ENCODE measurements around the gene GH1.
"Not testable (repeated sequence)": the region's sequence is repeated elsewhere in the genome, so short reads cannot be mapped to it uniquely, and the experiment has no call there.

The GH1 gene

DNA sequence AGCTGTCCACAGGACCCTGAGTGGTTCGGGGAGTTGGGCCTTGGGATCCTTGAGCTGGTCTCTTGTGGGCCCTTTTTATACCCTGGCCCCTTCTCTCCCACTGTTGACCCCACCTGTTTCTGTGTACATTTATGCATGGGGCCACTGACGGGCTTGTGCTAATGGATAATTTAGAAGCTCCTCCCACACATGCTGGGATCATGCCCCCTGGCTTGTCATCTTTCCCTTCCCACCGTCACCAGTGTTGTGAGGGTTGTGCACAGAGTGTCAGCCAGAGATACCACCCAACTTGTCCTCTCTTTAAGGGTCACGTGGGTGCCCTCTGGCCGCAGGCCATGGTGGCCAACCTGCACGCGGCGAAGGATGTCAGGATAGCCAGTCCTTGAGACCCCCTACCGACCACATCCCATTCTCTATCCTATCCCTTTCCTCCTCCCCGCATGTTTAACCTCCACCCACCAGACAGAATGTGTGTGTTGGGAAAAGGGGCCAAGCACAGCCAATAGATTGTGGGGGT is at the start of gene GH1:
GH1 (minus strand) TSS at position 51 of the 517 bp plus-strand sequence. CDS start 63 bp downstream, outside the sequence.
- DNase-seq (ENCODE audit: low read depth in 2 of 2, low spot score in 1 of 2): not testable (repeated sequence)

DNA sequence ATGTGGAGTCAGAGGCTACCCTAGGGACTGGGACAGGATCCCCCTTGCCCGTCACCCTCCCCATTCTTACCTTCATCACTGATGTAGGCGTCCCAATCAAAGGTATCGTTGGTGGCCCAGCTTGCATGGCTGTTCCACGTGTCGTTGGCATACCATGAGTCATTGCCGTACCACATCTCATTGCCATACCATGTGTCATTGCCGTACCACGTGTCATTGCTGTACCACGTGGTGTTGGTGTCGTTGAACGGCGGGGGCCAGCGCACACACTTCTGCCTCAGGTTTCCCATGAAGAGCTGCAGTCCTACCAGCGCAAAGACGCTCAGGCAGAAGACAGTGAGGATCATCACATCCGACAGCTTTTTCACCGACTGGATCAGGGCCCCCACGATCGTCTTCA is 49.3 kb upstream of the GH1 start:
- no peak for DNase-seq (ENCODE audit: low read depth in 2 of 2, low spot score in 1 of 2)

DNA sequence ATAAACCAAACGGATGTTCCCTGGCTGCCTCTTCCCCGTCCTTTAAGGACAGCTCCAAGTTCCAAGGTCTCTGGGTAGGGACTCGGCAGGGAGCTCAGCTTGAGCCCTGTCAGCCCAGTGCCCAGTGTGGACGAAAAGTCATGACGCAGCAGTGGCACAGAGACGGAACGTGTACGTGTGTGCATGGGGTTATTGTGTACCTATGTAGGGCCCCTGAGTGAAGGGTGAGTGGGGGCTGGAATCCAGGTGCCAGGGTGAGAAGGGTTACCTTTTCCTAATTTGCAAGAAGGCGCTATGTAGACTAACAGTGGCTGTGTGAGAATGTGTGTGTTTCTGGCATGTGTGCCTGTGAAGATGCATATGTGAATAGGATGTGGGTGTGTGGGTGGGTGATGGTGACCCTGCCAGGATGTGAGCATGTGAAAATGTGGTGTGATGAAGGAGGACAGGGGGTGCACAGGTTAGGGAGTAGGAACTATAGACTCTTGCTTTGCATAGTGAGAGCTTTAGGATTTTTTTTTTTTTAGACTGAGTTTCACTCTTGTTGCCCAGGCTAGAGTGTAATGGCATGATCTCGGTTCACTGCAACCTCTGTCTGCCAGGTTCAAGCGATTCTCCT is 48.1 kb upstream of the GH1 start:
- no peak for DNase-seq (ENCODE audit: low read depth in 2 of 2, low spot score in 1 of 2)

DNA sequence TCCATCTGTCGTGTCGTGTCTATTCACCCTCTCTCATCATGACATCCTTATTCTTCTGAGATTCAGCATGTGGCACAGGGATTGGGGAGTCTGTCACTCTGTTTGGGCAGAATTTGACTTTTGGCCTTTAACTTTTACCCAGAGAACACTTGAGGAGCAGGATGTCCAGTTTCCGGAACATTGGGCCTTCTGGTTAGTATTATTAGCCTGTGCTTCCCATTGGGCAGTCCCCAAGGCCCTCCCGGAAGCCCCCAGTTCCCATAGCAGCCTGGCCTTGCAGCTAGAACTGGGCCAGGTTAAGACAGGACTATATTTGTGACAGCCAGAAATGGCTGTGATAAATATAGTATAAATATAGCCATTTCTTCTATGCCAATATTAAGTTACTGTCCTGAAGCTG is 44.5 kb upstream of the GH1 start:
- DNase-seq (ENCODE audit: low read depth in 2 of 2, low spot score in 1 of 2): no peak

DNA sequence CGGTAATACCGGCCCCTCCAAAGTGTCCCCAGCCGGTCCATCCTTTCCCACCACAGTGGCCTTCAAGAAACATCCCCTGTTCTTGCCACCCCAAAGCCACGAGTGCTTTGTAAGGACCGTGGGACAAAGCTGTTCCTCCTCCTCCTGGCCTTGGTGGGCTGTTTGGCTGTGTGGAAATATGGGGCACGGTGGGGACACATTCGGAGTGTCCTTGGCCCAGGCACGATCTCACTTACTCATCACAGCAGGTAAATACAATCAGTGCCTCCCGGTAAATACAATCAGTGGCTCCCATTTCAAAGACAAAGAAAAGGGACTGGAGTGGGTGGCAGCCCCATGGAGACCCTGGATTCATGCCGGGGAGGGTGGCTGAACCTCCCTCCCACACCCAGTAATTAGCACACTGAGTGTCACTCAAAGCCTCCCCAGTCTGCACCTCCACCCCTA is 43.7 kb upstream of the GH1 start:
- DNase-seq (ENCODE audit: low read depth in 2 of 2, low spot score in 1 of 2): no peak

DNA sequence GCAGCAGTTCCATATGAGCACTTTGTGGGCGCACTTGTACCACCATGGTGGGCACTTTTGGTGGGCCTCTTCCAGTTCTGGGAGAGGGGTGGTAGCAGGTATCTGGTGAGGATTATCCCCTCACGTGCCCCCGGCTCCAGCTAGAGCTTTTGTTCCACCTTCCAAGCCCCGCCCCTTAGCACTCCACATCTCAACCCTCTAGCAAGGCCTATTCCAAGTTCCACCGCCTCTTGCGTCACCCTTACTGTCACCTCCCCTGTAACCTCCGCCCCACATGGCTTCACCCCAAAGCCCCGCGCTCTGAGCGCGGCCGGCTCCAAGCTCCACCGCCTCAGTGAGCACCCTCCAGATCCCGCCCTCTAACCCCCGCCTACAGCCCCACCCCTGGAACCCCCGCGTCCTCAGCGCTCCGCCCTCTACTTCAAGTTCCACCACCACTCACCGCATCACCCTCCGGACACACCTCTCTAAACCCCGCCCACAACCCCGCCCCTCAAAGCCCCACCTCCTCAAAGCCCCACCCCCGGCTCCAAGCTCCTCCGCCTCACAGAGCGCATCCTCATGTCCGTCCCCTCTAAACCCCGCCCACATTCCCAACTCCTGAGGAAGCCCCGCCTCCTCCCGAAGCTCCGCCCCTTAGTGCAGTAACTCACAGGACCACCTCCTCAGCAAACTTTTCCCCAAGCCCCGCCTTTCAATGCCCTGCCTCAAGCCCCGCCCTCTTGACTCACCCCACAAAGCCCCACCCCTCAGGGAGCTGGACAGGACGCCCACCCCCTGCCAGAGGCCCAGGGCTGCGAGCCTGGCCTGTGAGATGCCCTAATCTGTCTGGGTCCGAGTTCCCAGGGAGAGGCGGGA is 42.9 kb upstream of the GH1 start:
- no peak for DNase-seq (ENCODE audit: low read depth in 2 of 2, low spot score in 1 of 2)

DNA sequence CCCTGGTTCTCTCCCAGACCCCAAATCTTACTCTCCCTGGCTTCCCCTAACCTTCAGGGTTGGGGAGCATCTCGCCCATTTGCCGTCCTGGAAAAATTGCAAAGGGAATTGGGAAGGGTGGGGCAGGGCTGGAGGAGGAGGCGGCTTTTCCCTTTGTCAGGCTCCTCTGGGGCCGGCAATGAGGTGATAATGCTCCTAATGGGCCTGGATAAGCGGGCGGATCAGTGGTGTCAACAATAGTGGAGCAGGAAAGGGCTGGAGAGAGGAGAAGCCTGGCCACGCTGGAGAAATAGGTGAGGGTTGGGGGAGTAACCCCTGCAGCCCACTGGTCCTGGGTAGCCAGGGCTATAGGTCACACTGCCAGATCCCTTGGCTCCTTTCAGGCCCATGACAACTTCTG is 41.8 kb upstream of the GH1 start:
- DNase-seq (ENCODE audit: low read depth in 2 of 2, low spot score in 1 of 2): no peak

DNA sequence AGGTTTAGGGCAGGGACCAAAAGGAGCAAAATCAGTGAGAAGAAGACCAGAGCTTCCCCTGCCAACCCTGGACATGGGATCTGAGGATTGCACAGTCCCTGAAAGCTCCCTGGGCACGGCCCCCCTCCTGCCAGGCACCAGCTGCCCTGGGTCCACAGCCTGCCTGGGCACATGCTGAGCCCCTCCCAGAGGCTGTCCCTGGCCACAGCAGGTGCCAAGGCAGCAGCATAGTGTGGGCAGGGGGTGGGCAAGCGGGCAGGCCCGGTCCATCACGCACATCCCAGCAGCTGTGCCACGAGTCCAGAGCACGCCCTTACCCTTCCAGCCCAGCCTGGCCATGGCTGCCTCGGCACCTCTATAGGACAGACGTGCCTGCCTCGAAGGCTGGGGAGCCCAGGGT is 41.4 kb upstream of the GH1 start:
- DNase-seq (ENCODE audit: low read depth in 2 of 2, low spot score in 1 of 2): no peak

DNA sequence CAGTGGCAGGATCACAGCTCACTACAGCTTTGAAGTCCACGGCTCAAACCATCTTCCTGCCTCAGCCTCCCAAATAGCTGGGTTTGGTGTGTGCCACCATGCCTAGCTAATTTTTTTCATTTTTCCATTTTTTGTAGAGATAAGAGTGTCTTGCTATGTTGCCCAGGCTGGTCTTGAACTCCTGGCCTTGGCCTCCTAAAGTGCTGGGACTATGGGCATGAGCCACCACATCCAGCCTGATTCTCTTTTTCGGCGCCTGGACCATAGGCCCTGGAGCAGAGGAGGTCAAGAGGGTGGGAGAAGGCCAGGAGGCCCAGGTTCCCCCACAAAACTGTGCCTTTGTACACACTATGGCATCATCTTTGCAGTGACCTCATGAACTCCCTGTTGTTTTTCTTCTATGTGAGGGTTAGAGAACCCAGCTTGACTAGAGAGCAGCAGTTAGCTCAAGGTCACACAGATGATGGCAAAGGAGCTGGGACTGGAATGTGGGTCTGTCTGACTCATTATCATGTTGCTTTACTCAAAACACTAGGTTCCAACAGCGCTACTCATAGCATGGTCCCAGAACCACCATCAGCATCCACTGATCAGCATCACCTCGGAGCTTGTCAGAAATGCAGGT is 37.8 kb upstream of the GH1 start:
- no peak for DNase-seq (ENCODE audit: low read depth in 2 of 2, low spot score in 1 of 2)

DNA sequence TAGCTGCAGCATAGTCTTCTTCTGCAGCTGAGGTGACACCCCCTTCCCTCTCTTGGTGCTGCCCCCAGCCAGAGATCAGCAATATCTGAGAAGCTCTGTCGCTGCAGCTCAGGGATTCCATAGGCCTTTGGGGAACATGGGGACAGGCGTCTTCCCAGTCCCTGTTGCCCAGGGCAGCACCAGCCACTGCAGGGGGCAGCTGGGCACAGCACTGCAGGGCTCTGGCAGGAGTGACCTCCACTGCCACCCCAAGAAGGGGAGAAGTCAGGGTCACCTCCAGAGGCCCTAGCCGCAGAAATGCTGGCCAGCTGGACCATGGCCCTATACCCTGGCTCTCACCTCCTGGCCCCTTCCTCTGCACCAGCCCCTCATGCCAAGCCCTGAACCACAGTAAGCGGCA is 37.2 kb upstream of the GH1 start:
- DNase-seq (ENCODE audit: low read depth in 2 of 2, low spot score in 1 of 2): no peak

DNA sequence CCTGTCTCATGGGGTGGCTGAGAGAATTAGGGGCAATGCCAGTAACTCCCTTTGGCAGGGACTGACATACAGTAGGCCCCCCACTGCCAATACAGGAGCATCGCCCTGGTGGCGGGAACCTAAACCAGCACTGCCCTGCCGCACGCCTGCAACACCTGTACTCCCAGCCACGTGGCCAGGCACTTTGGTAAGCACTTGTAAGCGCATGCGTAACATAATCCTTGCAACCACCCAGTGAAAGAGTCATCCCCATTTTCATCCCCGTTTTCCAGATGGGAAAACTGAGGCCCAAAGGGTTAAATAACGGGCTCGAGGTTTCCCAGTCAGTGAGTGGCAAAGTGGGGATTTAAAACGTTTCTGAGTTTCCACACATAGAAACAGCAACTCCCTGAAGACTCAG is 36.6 kb upstream of the GH1 start:
- DNase-seq (ENCODE audit: low read depth in 2 of 2, low spot score in 1 of 2): no peak

DNA sequence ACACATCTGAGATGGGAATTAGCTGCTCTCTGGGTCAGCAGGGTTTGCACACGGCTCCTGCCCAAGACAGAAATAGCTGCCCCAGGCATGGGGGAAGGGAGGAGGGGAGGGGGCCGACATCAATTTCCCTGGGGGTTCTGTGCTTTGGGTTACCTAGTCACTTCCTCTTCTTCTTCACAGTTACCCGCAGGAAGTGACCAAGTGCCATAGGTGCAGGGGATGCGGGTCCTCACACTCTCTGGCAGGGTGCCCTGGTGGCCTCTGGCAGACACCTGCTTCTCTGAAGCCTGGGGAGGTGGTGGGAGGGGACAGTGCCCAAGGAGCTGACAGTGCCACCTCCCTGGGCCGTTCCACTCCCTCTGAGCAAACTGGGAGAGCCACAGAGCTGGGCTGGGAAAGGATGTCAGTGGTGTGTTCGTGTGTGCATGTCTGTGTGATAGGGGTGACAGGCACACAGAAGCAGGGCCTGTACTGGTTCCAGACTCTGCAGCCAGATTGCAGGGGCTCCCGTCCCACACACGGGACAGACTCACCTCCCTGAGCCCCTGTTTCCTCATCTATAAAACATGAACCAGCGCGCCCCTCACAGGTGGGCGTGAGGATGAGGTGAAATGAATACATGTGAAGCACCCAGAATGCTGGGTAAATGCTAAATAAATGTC is 35.9 kb upstream of the GH1 start:
- DNase-seq (ENCODE audit: low read depth in 2 of 2, low spot score in 1 of 2): no peak

DNA sequence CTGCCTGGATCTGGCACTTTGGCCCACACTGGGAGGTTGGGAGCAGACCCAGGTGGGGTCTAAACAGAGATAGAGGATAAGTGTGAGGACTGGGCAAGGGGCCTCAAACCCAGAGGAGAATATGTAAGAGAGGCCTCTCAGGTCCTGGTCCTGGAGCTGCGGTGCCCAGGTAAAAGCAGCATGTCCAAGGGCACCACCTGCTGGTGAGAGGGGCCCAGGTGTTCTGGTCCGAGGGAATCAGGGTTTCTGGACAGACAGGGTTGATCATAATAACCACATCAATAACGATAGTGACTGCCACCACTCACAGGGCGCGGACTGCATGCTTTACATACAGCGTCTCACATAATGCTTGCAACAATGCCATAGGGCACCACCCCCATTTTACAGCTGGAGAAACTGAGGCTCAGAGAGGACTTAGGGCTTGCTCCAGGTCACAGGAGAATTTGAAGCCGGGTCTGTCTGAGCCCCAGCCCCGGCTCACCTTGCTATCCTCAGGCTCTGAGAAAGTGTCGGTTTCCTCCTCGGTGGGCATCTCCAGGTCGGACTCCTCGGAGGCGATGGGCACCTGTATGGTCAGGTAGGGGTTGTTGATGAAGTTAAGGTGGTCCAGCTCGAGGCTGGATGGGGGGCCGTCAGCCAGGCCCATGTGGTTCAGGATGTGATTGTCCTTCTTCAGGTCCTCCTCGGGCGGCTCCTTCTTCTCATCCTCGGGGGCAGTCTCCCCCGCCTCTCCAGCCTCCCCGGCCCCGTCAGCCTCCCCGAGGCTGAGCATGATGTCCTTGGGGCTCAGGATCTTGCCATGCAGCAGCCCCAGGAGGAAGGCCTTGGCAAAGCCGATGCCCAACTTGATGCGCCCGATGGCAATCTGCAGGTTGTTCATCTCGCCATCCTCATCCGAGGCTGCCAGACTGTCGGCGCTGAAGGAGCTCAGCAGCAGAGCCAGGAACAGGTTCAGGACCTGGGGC is 32.6 kb upstream of the GH1 start:
- no peak for DNase-seq (ENCODE audit: low read depth in 2 of 2, low spot score in 1 of 2)

DNA sequence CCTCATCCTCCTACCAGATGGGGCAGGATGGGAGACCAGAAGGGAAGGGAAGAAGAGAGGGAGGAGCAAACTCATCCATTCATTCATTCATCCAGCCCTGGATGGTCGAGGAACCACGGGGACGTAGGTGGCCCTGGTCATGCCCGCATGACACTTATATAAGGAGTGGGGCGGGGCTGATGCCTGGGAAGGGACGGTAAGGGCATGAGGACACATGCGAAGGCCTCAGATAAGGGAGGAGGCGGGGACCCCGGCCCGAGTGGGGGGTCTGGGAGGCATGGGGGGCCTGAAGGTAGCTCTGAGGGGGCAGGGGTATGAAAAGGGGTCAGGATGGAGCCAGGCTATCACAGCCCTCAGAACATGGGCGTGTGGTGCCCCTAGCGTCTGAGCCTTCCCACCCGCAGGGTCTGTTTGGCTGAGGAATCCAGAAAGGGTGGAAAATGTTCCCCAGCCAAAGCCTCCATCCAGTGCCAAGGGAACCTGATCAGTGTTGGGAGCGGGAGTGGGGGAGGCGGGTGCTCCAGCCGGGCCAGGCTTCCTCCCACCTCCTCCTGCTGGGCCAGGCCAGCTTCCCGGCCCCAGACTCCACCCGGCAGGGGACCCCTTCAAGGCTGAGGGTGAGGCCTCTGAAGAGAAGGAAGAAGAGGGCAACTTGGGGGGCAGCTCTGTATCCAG is 31.1 kb upstream of the GH1 start:
- no peak for DNase-seq (ENCODE audit: low read depth in 2 of 2, low spot score in 1 of 2)

DNA sequence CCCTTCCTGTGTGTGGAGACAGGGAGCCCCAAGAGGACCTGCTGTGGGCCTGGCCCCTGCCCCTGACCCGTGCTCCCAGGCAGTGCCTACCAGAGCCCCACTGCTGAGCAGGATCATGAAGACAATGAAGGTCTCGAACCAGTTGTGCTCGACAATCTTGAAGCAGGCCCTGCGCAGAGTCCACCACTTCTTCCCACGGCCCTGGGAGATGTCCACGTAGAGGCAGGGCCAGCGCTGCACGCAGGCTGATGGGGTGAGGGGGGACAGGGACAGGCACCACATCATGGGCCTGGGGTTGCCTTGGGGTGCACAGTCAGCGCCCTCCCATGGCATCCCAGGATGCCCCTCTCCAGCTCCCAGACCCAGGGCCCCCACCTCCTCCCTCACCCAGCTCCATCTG is 29.9 kb upstream of the GH1 start:
- no peak for DNase-seq (ENCODE audit: low read depth in 2 of 2, low spot score in 1 of 2)

DNA sequence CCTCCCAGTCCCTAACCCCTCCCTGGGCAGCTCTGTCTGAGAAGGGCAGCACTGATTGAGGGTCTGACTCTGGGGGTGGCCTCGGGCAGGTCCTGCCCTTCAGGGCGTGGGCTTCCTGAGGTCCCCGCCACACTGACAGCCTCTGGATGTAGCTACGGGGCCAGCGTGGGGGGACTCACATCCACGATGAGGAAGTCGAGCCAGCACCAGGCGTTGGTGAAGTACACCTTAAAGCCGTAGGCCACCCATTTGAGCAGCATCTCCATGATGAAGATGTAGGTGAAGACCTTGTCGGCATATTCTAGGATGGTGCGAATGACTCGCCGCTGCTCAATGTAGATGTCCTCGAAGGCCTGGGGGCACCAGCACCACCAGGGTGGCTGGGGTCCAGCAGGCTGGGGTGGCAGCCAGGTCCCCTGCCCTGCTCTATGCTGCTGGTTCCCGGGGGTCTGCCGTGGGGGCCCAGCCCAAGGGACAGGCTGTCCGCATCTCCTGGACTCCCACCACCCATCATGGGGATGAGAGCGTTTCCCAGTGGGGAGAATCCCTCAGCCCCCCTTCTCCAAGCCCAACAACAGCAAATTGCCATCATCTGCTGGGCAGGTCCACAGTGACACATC is 29.2 kb upstream of the GH1 start:
- no peak for DNase-seq (ENCODE audit: low read depth in 2 of 2, low spot score in 1 of 2)

DNA sequence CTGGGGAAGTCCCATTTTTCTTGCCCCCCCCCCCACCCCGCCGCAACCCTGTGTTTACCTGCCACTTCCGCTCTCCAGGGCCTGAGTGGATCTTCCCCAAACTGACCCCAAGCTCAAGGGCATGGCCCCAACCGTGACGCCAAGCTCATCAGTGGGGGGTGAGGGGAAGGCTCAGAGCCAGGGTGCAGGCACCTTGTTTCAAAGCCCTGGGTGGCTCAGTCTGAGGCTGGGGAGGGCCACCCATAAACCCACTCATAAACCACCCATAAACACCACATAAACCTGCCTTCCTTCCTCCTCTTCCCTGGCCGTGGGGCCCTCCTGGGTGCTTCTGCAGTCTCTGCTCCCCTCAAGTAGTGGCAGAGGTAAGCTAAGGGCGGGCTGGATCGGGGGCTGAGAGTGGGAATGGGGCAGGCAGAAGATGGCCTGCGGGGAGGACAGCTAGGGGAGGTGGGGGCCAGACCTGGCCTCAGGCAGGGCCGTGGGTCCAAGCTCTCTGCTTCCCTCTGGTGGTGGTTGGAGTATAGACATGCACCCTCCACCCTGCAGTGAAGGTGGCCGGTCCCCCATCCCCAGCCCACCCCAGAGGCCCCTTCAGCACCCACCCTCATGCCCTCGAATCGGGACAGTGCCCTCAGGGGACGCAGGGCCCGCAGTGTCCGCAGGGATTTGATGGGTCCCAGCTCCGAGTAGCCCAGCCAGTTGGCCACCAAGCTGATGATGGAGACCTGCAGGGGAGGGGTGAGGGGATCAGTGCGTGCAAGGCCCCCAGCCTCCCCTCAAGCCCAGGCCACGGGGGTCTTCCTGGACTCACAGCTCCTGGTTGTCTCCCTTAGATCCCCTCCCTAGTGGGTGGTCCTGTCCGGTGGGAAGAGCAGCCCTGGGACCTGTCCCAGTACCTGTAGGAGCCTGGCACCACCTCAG is 28.1 kb upstream of the GH1 start:
- DNase-seq (ENCODE audit: low read depth in 2 of 2, low spot score in 1 of 2): peak in 1 of 2 donors; percentile 40

DNA sequence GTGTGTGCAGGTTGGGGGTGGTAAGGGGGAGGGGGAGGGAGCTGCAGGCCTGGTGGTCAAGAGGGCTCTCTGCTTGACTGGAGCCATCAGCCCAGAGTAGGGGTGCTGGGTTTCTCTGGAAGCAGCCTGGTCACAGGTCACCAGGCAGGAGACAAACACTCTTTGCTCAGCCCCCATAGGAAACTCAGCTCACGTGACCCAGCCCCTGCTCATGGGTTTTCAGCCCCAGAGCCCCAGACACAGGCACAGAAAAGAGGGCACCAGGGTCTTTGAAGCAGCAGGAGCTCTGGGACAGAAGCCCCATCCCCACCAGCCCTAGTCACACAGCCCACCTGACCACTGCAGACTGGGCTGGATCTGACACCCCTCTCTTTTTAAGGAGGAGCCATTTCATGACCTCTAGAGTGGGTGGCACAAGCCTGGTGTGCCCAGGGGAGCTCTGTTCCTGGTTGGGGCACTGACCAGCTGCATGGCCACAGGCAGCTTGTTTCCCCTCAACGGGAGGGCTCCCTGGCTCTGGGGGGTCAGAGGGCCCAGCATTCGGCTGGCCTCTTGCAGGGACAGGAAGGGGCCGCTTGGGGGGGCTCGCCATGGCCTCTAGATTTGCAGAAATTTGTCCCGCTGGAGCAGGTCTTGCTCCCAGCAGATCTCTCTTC is 27.3 kb upstream of the GH1 start:
- no peak for DNase-seq (ENCODE audit: low read depth in 2 of 2, low spot score in 1 of 2)
